OCI-LY7 (cell line): ENCODE data around the gene FAM131B.

Source experiments
- CTCF ChIP-seq: fragments of 200-600 bp; sonication (generic); conservative IDR thresholded peaks from 2 replicates; pipeline ENCODE4 v1.5.1; 2014; ENCODE audit warnings: mild to moderate bottlenecking, antibody characterized with exemption, low read length, moderate library complexity, mixed read lengths
- EZH2phosphoT487 ChIP-seq: fragments of 200-600 bp; sonication (generic); IDR thresholded peaks from 2 replicates; pipeline ENCODE4 v1.6.1; 2018; ENCODE audit warnings: low read depth, borderline replicate concordance, mild to moderate bottlenecking, mixed run types, antibody characterized with exemption, low read length, moderate library complexity, mixed read lengths

- no peak for TF ChIP-seq CTCF
- no peak for TF ChIP-seq EZH2phosphoT487
Observed at GRCh38 chr7:143359771-143360353, 2.7 kb downstream of the FAM131B start.
